Prostate gland (tissue), 2 donors: ENCODE results near the gene SNRNP70.

Source experiments
- CTCF ChIP-seq, 4 experiments: fragments of 200-600 bp in 2 of 4; fragments of 450-650 bp in 2 of 4; sonication (generic) in 2 of 4; IDR thresholded peaks; 1 replicate in 3 of 4; 2 replicates in 1 of 4; pipeline ENCODE4 v1.5.1; 2016 to 2019; ENCODE audit warnings: antibody characterized with exemption in 4 of 4, mild to moderate bottlenecking in 2 of 4, moderate library complexity in 2 of 4
- POLR2A ChIP-seq: fragments of 450-650 bp; IDR thresholded peaks from one replicate; pipeline ENCODE4 v1.6.1; 2016; ENCODE audit warnings: antibody characterized with exemption, mild to moderate bottlenecking

GRCh38 chr19:49129238-49129583 is 44.0 kb downstream of the SNRNP70 start:
- TF ChIP-seq CTCF (IDR thresholded peaks at IDR 0.05) = no peak
- TF ChIP-seq POLR2A = no peak
